ENCODE measurements around the gene DENND2C. TPM values are rescaled to one million over a fixed set of nuclear protein-coding genes. Genes with fewer than 3 reads are reported as not detected.
A peak's percentile ranks its signal among the peaks of the same experiment; 100 is the strongest.

DENND2C gene
- total RNA-seq, 1 donor, result 8.3 TPM

GRCh38 chr1:114627107-114627506 is 42.7 kb downstream of the DENND2C start:
- Histone ChIP-seq H3K4me1 (ENCODE audit: insufficient read depth, low read length) (peaks cover 3% of the 10 kb centered on the region), H3K27me3 (ENCODE audit: insufficient read depth, low read length) (no peaks in the 10 kb centered on the region), H3K9me3 (ENCODE audit: low read depth, low read length) (no peaks in the 10 kb centered on the region), H3K27ac (ENCODE audit: low read depth, low read length) (no peak overlapping the region), H3K4me3 (ENCODE audit: insufficient read depth, low read length) (no peak overlapping the region), H3K79me2 (ENCODE audit: insufficient read depth, low read length) (no peaks in the 10 kb centered on the region), H3K4me2 (ENCODE audit: insufficient read depth, low read length) (no peak overlapping the region), H3K36me3 (ENCODE audit: insufficient read depth, low read length) (no peaks in the 10 kb centered on the region), H2AFZ (ENCODE audit: low read length) (no peak overlapping the region), H4K20me1 (ENCODE audit: insufficient read depth, low read length) (no peaks in the 10 kb centered on the region)
- TF ChIP-seq CTCF (IDR thresholded peaks at IDR 0.05; ENCODE audit: extremely low read depth, low read depth, low read length), result no peak
- DNase-seq (ENCODE audit: insufficient read length, low spot score, missing footprints), result peak; percentile 11

GRCh38 chr1:114623364-114623763 is 46.5 kb downstream of the DENND2C start:
- DNase-seq (ENCODE audit: insufficient read length, low spot score, missing footprints), result no peak
- H3K4me1 ChIP-seq (ENCODE audit: insufficient read depth, low read length), result peaks cover 3% of the 10 kb centered on the region
- no peak overlapping the region for H2AFZ ChIP-seq (ENCODE audit: low read length)
- H3K9me3 ChIP-seq (ENCODE audit: low read depth, low read length), result no peaks in the 10 kb centered on the region
- no peak overlapping the region for H3K4me2 ChIP-seq (ENCODE audit: insufficient read depth, low read length)
- H3K27ac ChIP-seq (ENCODE audit: low read depth, low read length), result no peak overlapping the region
- H3K4me3 ChIP-seq (ENCODE audit: insufficient read depth, low read length), result no peak overlapping the region
- H3K27me3 ChIP-seq (ENCODE audit: insufficient read depth, low read length), result no peaks in the 10 kb centered on the region
- H3K79me2 ChIP-seq (ENCODE audit: insufficient read depth, low read length), result no peaks in the 10 kb centered on the region
- no peaks in the 10 kb centered on the region for H4K20me1 ChIP-seq (ENCODE audit: insufficient read depth, low read length)
- no peaks in the 10 kb centered on the region for H3K36me3 ChIP-seq (ENCODE audit: insufficient read depth, low read length)
- TF ChIP-seq CTCF (IDR thresholded peaks at IDR 0.05; ENCODE audit: extremely low read depth, low read depth, low read length), result no peak

GRCh38 chr1:114620419-114620818 is 49.4 kb downstream of the DENND2C start:
- H3K4me2 ChIP-seq (ENCODE audit: insufficient read depth, low read length), result no peak overlapping the region
- no peaks in the 10 kb centered on the region for H3K9me3 ChIP-seq (ENCODE audit: low read depth, low read length)
- DNase-seq (ENCODE audit: insufficient read length, low spot score, missing footprints), result no peak
- no peak overlapping the region for H3K4me3 ChIP-seq (ENCODE audit: insufficient read depth, low read length)
- no peak for TF ChIP-seq CTCF (IDR thresholded peaks at IDR 0.05; ENCODE audit: extremely low read depth, low read depth, low read length)
- no peak overlapping the region for H2AFZ ChIP-seq (ENCODE audit: low read length)
- H3K79me2 ChIP-seq (ENCODE audit: insufficient read depth, low read length), result no peaks in the 10 kb centered on the region
- H3K27ac ChIP-seq (ENCODE audit: low read depth, low read length), result no peak overlapping the region
- no peaks in the 10 kb centered on the region for H3K36me3 ChIP-seq (ENCODE audit: insufficient read depth, low read length)
- no peaks in the 10 kb centered on the region for H3K27me3 ChIP-seq (ENCODE audit: insufficient read depth, low read length)
- H4K20me1 ChIP-seq (ENCODE audit: insufficient read depth, low read length), result no peaks in the 10 kb centered on the region
- H3K4me1 ChIP-seq (ENCODE audit: insufficient read depth, low read length), result no peaks in the 10 kb centered on the region

- Histone ChIP-seq H3K79me2 (ENCODE audit: insufficient read depth, low read length) (no peaks in the 10 kb centered on the region), H3K4me2 (ENCODE audit: insufficient read depth, low read length) (no peak overlapping the region), H3K4me1 (ENCODE audit: insufficient read depth, low read length) (no peaks in the 10 kb centered on the region), H3K27me3 (ENCODE audit: insufficient read depth, low read length) (no peaks in the 10 kb centered on the region), H3K27ac (ENCODE audit: low read depth, low read length) (no peak overlapping the region), H3K36me3 (ENCODE audit: insufficient read depth, low read length) (no peaks in the 10 kb centered on the region), H4K20me1 (ENCODE audit: insufficient read depth, low read length) (no peaks in the 10 kb centered on the region), H3K9me3 (ENCODE audit: low read depth, low read length) (no peaks in the 10 kb centered on the region), H2AFZ (ENCODE audit: low read length) (no peak overlapping the region), H3K4me3 (ENCODE audit: insufficient read depth, low read length) (no peak overlapping the region)
- TF ChIP-seq CTCF (IDR thresholded peaks at IDR 0.05; ENCODE audit: extremely low read depth, low read depth, low read length), result no peak
- no peak for DNase-seq (ENCODE audit: insufficient read length, low spot score, missing footprints)
Observed at GRCh38 chr1:114618606-114619005, 51.2 kb downstream of the DENND2C start.
